Mesenchymal stem cell (in vitro differentiated cells and primary cell): ENCODE measurements around the gene PELI3.
A peak's percentile ranks its signal among the peaks of the same experiment; 100 is the strongest.
"Not testable (repeated sequence)": the region's sequence is repeated elsewhere in the genome, so short reads cannot be mapped to it uniquely, and the experiment has no call there.

Source experiments
- DNase-seq: peaks from one replicate; pipeline ENCODE4 v3.0.0-alpha.2; 2013
- H2AFZ ChIP-seq: one replicate; pipeline ENCODE4 v1.6.1; 2013; ENCODE audit warnings: low read depth, mild to moderate bottlenecking, control low read depth, inconsistent platforms, low read length, moderate library complexity
- H2AK5ac ChIP-seq: 2 replicates; pipeline ENCODE4 v1.6.1; 2013; ENCODE audit warnings: low read length, moderate library complexity, mild to moderate bottlenecking, inconsistent platforms; ENCODE audit not compliant: severe bottlenecking
- H2BK120ac ChIP-seq: one replicate; pipeline ENCODE4 v1.6.1; 2013; ENCODE audit warnings: low read depth, mild to moderate bottlenecking, inconsistent platforms, low read length, moderate library complexity
- H2BK12ac ChIP-seq, 2 experiments: one replicate each; pipeline ENCODE4 v1.6.1; 2013; ENCODE audit warnings: inconsistent platforms in 2 of 2, low read length in 2 of 2, mild to moderate bottlenecking in 2 of 2, moderate library complexity in 2 of 2, control low read depth in 1 of 2
- H2BK15ac ChIP-seq: one replicate; pipeline ENCODE4 v1.6.1; 2013; ENCODE audit warnings: mild to moderate bottlenecking, low read depth, inconsistent platforms; ENCODE audit not compliant: poor library complexity, severe bottlenecking
- H2BK5ac ChIP-seq: 2 replicates; pipeline ENCODE4 v1.6.1; 2013; ENCODE audit warnings: low read depth, mild to moderate bottlenecking, low read length, control low read depth, inconsistent platforms; ENCODE audit not compliant: poor library complexity, severe bottlenecking
- H3K14ac ChIP-seq, 2 experiments: one replicate each; pipeline ENCODE4 v1.6.1; 2013; ENCODE audit warnings: inconsistent platforms in 2 of 2, low read length in 2 of 2, control low read depth in 1 of 2, mild to moderate bottlenecking in 1 of 2, moderate library complexity in 1 of 2
- H3K18ac ChIP-seq, 2 experiments: one replicate each; pipeline ENCODE4 v1.6.1; 2013; ENCODE audit warnings: inconsistent platforms in 2 of 2, low read length in 2 of 2, control low read depth in 1 of 2, low read depth in 1 of 2, mild to moderate bottlenecking in 1 of 2
- H3K23ac ChIP-seq, 2 experiments: one replicate each; pipeline ENCODE4 v1.6.1; 2013; ENCODE audit warnings: inconsistent platforms in 2 of 2, low read length in 2 of 2, mild to moderate bottlenecking in 2 of 2, moderate library complexity in 2 of 2, control low read depth in 1 of 2
- H3K27ac ChIP-seq: 2 replicates; pipeline ENCODE4 v1.5.1; 2013; ENCODE audit warnings: mild to moderate bottlenecking, moderate library complexity, low read length, control low read depth, inconsistent platforms; ENCODE audit not compliant: poor library complexity, severe bottlenecking
- H3K27me3 ChIP-seq, 2 experiments: 2 replicates each; pipeline versions ENCODE4 v1.6.1 to v1.7.0; 2013; ENCODE audit warnings: low read length in 2 of 2, mild to moderate bottlenecking in 2 of 2, moderate library complexity in 2 of 2, control low read depth in 1 of 2, inconsistent platforms in 1 of 2; ENCODE audit not compliant: control insufficient read depth in 1 of 2, insufficient read depth in 1 of 2
- H3K36me3 ChIP-seq, 2 experiments: 2 replicates each; pipeline versions ENCODE4 v1.6.1 to v1.7.0; 2013; ENCODE audit warnings: low read length in 2 of 2, control low read depth in 1 of 2, inconsistent platforms in 1 of 2, low read depth in 1 of 2, mild to moderate bottlenecking in 1 of 2; ENCODE audit not compliant: insufficient read depth in 2 of 2, control insufficient read depth in 1 of 2
- H3K4ac ChIP-seq, 2 experiments: one replicate each; pipeline ENCODE4 v1.6.1; 2013; ENCODE audit warnings: inconsistent platforms in 2 of 2, low read length in 2 of 2, mild to moderate bottlenecking in 2 of 2, moderate library complexity in 2 of 2, control low read depth in 1 of 2, low read depth in 1 of 2
- H3K4me1 ChIP-seq: 2 replicates; pipeline ENCODE4 v1.6.1; 2013; ENCODE audit warnings: low read depth, low read length, control low read depth; ENCODE audit not compliant: control insufficient read depth, insufficient read depth
- H3K4me2 ChIP-seq: 2 replicates; pipeline ENCODE4 v1.6.1; 2013; ENCODE audit warnings: low read length, mild to moderate bottlenecking, inconsistent platforms; ENCODE audit not compliant: poor library complexity, severe bottlenecking
- H3K4me3 ChIP-seq, 2 experiments: 2 replicates each; pipeline versions ENCODE4 v1.5.1 to v1.7.0; 2013; ENCODE audit warnings: low read length in 2 of 2, mild to moderate bottlenecking in 2 of 2, control low read depth in 1 of 2, low read depth in 1 of 2; ENCODE audit not compliant: insufficient read depth in 1 of 2
- H3K79me1 ChIP-seq: replicated peaks from 2 replicates; pipeline ENCODE4 v1.6.1; 2013; ENCODE audit warnings: mild to moderate bottlenecking, control low read depth, low read length, inconsistent platforms; ENCODE audit not compliant: poor library complexity, severe bottlenecking
- H3K9ac ChIP-seq: 2 replicates; pipeline ENCODE4 v1.7.0; 2013; ENCODE audit warnings: mild to moderate bottlenecking, low read length, moderate library complexity
- H3K9me3 ChIP-seq: 2 replicates; pipeline ENCODE4 v1.7.0; 2013; ENCODE audit warnings: mild to moderate bottlenecking, low read length; ENCODE audit not compliant: control insufficient read depth
- H4K8ac ChIP-seq: one replicate; pipeline ENCODE4 v1.6.1; 2013; ENCODE audit warnings: inconsistent platforms, mild to moderate bottlenecking, low read length, moderate library complexity
- H4K91ac ChIP-seq: one replicate; pipeline ENCODE4 v1.6.1; 2013; ENCODE audit warnings: mild to moderate bottlenecking, low read length, inconsistent platforms
- WGBS: methylation state at CpG from one replicate; pipeline ENCODE4 v1.1.7; 2013; ENCODE audit warnings: mixed read lengths; 5-methylcytosine and 5-hydroxymethylcytosine counted together

PELI3 gene

DNA sequence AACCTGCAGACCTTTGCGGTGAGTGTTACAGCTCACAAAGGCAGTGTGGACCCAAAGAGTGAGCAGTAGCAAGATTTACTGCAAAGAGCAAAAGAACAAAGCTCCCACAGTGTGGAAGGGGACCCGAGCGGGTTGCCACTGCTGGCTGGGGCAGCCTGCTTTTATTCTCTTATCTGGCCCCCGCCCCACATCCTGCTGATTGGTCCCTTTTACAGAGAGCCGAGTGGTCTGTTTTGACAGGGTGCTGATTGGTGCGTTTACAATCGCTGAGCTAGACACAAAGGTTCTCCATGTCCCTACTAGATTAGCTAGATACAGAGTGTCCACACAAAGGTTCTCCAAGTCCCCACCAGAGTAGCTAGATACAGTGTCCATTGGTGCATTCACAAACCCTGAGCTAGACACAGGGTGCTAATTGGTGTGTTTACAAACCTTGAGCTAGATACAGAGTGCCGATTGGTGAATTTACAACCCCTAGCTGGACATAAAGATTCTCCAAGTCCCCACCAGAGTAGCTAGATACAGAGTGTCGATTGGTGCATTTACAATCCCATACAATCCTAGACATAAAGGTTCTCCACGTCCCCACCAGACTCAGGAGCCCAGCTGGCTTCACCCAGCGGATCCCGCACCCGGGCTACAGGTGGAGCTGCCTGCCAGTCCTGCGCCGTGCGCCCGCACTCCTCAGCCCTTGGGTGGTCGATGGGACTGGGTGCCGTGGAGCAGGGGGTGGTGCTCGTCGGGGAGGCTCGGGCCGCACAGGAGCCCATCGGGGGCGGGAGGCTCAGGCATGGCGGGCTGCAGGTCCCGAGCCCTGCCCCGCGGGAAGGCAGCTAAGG lies 26.4 kb upstream of the PELI3 start:
- peaks cover 15% of the 10 kb centered on the region for H3K79me1 ChIP-seq
- not testable (repeated sequence) for H3K18ac ChIP-seq, H3K27ac ChIP-seq, H3K4me1 ChIP-seq, H3K9me3 ChIP-seq, H2BK120ac ChIP-seq, H2BK15ac ChIP-seq, H3K27me3 ChIP-seq, H3K4ac ChIP-seq, DNase-seq, H4K8ac ChIP-seq, H2AK5ac ChIP-seq, H2AFZ ChIP-seq, H4K91ac ChIP-seq, H3K4me2 ChIP-seq, H3K4me3 ChIP-seq, H3K14ac ChIP-seq, H3K9ac ChIP-seq, H3K23ac ChIP-seq, H2BK12ac ChIP-seq, H2BK5ac ChIP-seq
- H3K36me3 ChIP-seq, result peaks cover 13 to 17% of the 10 kb centered on the region in 2 experiments
- 90% methylated on average over 26 of the region's 29 CpGs for WGBS

GRCh38 chr11:66440940-66441282 lies 25.8 kb upstream of the PELI3 start:
- not testable (repeated sequence) for H3K4ac ChIP-seq, H3K18ac ChIP-seq, H2AFZ ChIP-seq, H3K4me3 ChIP-seq, H3K4me1 ChIP-seq, H2AK5ac ChIP-seq, H3K9ac ChIP-seq, DNase-seq, H2BK120ac ChIP-seq, H3K4me2 ChIP-seq, H4K91ac ChIP-seq, H2BK12ac ChIP-seq, H3K27ac ChIP-seq, H2BK5ac ChIP-seq, H4K8ac ChIP-seq, H3K14ac ChIP-seq, H3K9me3 ChIP-seq, H3K23ac ChIP-seq, H3K27me3 ChIP-seq, H2BK15ac ChIP-seq
- peaks cover 15% of the 10 kb centered on the region for H3K79me1 ChIP-seq
- 94% methylated on average over 26 of the region's 27 CpGs for WGBS
- H3K36me3 ChIP-seq, result peaks cover 11% of the 10 kb centered on the region in 2 experiments

DNA sequence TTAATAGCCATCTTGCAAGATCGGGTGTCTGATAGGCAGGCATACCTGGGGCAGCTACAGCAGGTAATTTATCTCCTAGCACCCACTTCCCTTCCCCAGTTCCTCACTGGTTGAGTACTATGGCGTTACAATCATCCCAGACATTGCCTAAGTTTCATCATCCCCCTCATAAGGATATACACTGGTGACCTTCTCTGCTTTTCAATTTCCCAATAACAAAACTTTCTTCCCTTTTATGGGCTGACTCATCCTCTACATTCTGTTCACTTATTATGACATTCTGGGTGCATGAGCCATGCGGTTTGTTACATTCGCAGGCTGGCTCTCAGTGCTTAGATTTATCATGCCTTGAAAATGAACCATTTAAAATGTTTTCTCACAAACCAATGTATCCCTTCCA lies 23.1 kb upstream of the PELI3 start:
- H2BK15ac ChIP-seq, result no peak overlapping the region
- peak; percentile 74 for DNase-seq
- H3K18ac ChIP-seq, result no peak overlapping the region
- H3K9ac ChIP-seq, result no peak overlapping the region
- H3K9me3 ChIP-seq, result no peaks in the 10 kb centered on the region
- H3K4me2 ChIP-seq, result no peak overlapping the region
- H3K79me1 ChIP-seq, result no peaks in the 10 kb centered on the region
- no peak overlapping the region for H3K4me3 ChIP-seq
- H2AK5ac ChIP-seq, result no peak overlapping the region
- no peak overlapping the region for H4K8ac ChIP-seq
- peaks cover 0 to 11% of the 10 kb centered on the region in 2 experiments for H3K27me3 ChIP-seq
- no peak overlapping the region for H2AFZ ChIP-seq
- WGBS, result 79% methylated on average over 4 of the region's 4 CpGs
- no peak overlapping the region for H3K4ac ChIP-seq
- H4K91ac ChIP-seq, result no peak overlapping the region
- no peak overlapping the region for H3K14ac ChIP-seq
- H3K27ac ChIP-seq, result no peak overlapping the region
- no peaks in the 10 kb centered on the region for H3K4me1 ChIP-seq
- H2BK5ac ChIP-seq, result no peak overlapping the region
- H2BK12ac ChIP-seq, result no peak overlapping the region
- no peaks in the 10 kb centered on the region for H3K36me3 ChIP-seq
- no peak overlapping the region for H2BK120ac ChIP-seq
- no peak overlapping the region for H3K23ac ChIP-seq

DNA sequence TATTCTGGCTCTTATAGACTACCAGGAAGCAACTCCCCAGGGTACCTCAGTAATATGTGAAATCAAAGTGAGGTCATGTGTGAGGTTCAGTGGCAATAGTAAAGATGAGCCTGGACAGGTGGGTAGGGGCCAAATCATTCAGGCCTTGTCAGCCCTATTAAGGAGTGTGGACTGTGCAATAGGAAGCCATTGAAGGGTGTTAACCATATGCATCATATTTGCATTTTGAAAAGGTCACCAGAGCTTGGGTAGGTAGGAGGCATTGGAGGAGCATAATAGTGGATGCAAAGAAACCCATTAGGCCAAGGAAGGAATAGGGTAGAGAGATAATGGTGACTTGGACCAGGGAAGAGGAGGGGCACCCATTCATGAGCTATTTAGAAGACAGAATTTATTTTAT lies 19.7 kb upstream of the PELI3 start:
- DNase-seq, result no peak
- no peak overlapping the region for H3K18ac ChIP-seq
- H3K23ac ChIP-seq, result no peak overlapping the region
- no peak overlapping the region for H2BK15ac ChIP-seq
- H3K4me3 ChIP-seq, result no peak overlapping the region
- H3K4me1 ChIP-seq, result no peaks in the 10 kb centered on the region
- H2BK120ac ChIP-seq, result no peak overlapping the region
- no peak overlapping the region for H3K27ac ChIP-seq
- H2AK5ac ChIP-seq, result no peak overlapping the region
- no peak overlapping the region for H3K4ac ChIP-seq
- H3K27me3 ChIP-seq, result peaks cover 19 to 29% of the 10 kb centered on the region in 2 experiments
- no peaks in the 10 kb centered on the region for H3K9me3 ChIP-seq
- no peaks in the 10 kb centered on the region for H3K36me3 ChIP-seq
- H2BK5ac ChIP-seq, result no peak overlapping the region
- no peak overlapping the region for H3K9ac ChIP-seq
- H4K8ac ChIP-seq, result no peak overlapping the region
- no peaks in the 10 kb centered on the region for H3K79me1 ChIP-seq
- H3K14ac ChIP-seq, result no peak overlapping the region
- H4K91ac ChIP-seq, result no peak overlapping the region
- H3K4me2 ChIP-seq, result no peak overlapping the region
- no peak overlapping the region for H2BK12ac ChIP-seq
- H2AFZ ChIP-seq, result no peak overlapping the region
